Trophoblast cell (in vitro differentiated cells and primary cell): ENCODE results near the gene LAMA3.
"Not testable (repeated sequence)": the region's sequence is repeated elsewhere in the genome, so short reads cannot be mapped to it uniquely, and the experiment has no call there.

Experiments used
- DNase-seq, 2 donors: peaks; one replicate each; pipeline ENCODE4 v3.0.0-alpha.2; 2016
- H2AFZ ChIP-seq: 2 replicates; pipeline ENCODE4 v1.6.1; 2013; ENCODE audit warnings: low read length, moderate library complexity, mild to moderate bottlenecking; ENCODE audit not compliant: insufficient read depth, poor library complexity
- H2AK5ac ChIP-seq: 2 replicates; pipeline ENCODE4 v1.6.1; 2013; ENCODE audit warnings: mild to moderate bottlenecking, low read length
- H2BK120ac ChIP-seq: 2 replicates; pipeline ENCODE4 v1.6.1; 2013; ENCODE audit warnings: low read length, mild to moderate bottlenecking, moderate library complexity; ENCODE audit not compliant: insufficient read depth, poor library complexity
- H2BK12ac ChIP-seq: 2 replicates; pipeline ENCODE4 v1.6.1; 2013; ENCODE audit warnings: mild to moderate bottlenecking, low read length, moderate library complexity
- H2BK5ac ChIP-seq: 2 replicates; pipeline ENCODE4 v1.6.1; 2013; ENCODE audit warnings: low read length, low read depth, moderate library complexity, mild to moderate bottlenecking; ENCODE audit not compliant: poor library complexity
- H3K14ac ChIP-seq: 2 replicates; pipeline ENCODE4 v1.6.1; 2013; ENCODE audit warnings: mild to moderate bottlenecking, low read length
- H3K18ac ChIP-seq: 2 replicates; pipeline ENCODE4 v1.6.1; 2013; ENCODE audit warnings: mild to moderate bottlenecking, low read length
- H3K23ac ChIP-seq: 2 replicates; pipeline ENCODE4 v1.6.1; 2013; ENCODE audit warnings: low read length
- H3K27ac ChIP-seq: 2 replicates; pipeline ENCODE4 v1.5.1; 2013; ENCODE audit warnings: low read depth, mild to moderate bottlenecking, inconsistent platforms, low read length, moderate library complexity
- H3K27me3 ChIP-seq: 2 replicates; pipeline ENCODE4 v1.6.1; 2013; ENCODE audit warnings: inconsistent platforms, mild to moderate bottlenecking, low read length, moderate library complexity; ENCODE audit not compliant: insufficient read depth
- H3K36me3 ChIP-seq, 2 experiments: 1 replicate in 1 of 2; 2 replicates in 1 of 2; pipeline ENCODE4 v1.6.1; 2013; ENCODE audit warnings: low read length in 2 of 2, mild to moderate bottlenecking in 2 of 2, moderate library complexity in 1 of 2; ENCODE audit not compliant: insufficient read depth in 2 of 2, control insufficient read depth in 1 of 2
- H3K4ac ChIP-seq: 2 replicates; pipeline ENCODE4 v1.6.1; 2013; ENCODE audit warnings: low read depth, mild to moderate bottlenecking, low read length, moderate library complexity
- H3K4me1 ChIP-seq, 2 experiments: 1 replicate in 1 of 2; 2 replicates in 1 of 2; pipeline ENCODE4 v1.6.1; 2013; ENCODE audit warnings: low read length in 2 of 2, mild to moderate bottlenecking in 2 of 2, moderate library complexity in 1 of 2; ENCODE audit not compliant: insufficient read depth in 2 of 2, control insufficient read depth in 1 of 2
- H3K4me2 ChIP-seq: 2 replicates; pipeline ENCODE4 v1.6.1; 2013; ENCODE audit warnings: inconsistent platforms, mild to moderate bottlenecking, low read length, moderate library complexity
- H3K4me3 ChIP-seq: 2 replicates; pipeline ENCODE4 v1.5.1; 2013; ENCODE audit warnings: mild to moderate bottlenecking, low read depth, low read length, inconsistent platforms
- H3K79me1 ChIP-seq: one replicate; pipeline ENCODE4 v1.6.1; 2013; ENCODE audit warnings: low read length
- H3K79me2 ChIP-seq: 2 replicates; pipeline ENCODE4 v1.6.1; 2013; ENCODE audit warnings: low read length, mild to moderate bottlenecking; ENCODE audit not compliant: control insufficient read depth, insufficient read depth, poor library complexity
- H3K9ac ChIP-seq: 2 replicates; pipeline ENCODE4 v1.6.1; 2013; ENCODE audit warnings: mild to moderate bottlenecking, low read length
- H3K9me3 ChIP-seq: 2 replicates; pipeline ENCODE4 v1.6.1; 2013; ENCODE audit warnings: low read depth, mild to moderate bottlenecking, control low read depth, inconsistent platforms, low read length; ENCODE audit not compliant: insufficient read depth
- H4K12ac ChIP-seq: 2 replicates; pipeline ENCODE4 v1.6.1; 2013; ENCODE audit warnings: low read depth, mild to moderate bottlenecking, low read length, moderate library complexity
- H4K8ac ChIP-seq: 2 replicates; pipeline ENCODE4 v1.6.1; 2013; ENCODE audit warnings: low read depth, mild to moderate bottlenecking, low read length, moderate library complexity
- H4K91ac ChIP-seq: one replicate; pipeline ENCODE4 v1.6.1; 2013; ENCODE audit warnings: low read depth, mild to moderate bottlenecking, low read length, moderate library complexity
- WGBS: extraction: QIAGEN DNeasy Blood & Tissue Kit; methylation state at CpG from one replicate; pipeline ENCODE4 v1.1.7; 2013; ENCODE audit warnings: missing lambda C conversion rate; ENCODE audit not compliant: insufficient read length, insufficient coverage; ENCODE audit errors: extremely low coverage; 5-methylcytosine and 5-hydroxymethylcytosine counted together

Gene LAMA3

DNA sequence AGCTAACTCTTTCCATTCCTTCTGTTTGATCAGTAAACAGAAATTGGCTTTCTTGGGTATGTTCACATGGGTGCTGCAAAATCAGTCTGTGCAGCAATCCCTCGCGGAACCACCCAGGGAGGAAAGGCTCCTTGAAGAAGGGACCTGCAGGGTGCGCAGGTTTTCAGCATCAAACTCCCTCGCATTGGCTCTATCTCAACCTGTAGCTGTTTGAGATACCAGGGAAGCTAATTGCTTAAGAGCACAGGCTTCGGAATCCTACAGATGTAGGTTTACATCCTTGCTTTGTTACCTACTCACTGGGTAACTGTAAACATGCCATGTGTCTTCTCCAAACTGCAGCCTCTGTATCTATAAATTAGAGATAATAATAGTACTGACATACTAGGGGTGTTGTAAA is 43.2 kb downstream of the LAMA3 start:
- Histone ChIP-seq H3K79me1 (no peaks in the 10 kb centered on the region), H3K36me3 (no peaks in the 10 kb centered on the region), H4K12ac (no peak overlapping the region), H3K79me2 (no peaks in the 10 kb centered on the region), H3K9me3 (peaks cover 2% of the 10 kb centered on the region), H3K23ac (no peak overlapping the region), H2BK120ac (no peak overlapping the region), H3K4me2 (no peak overlapping the region), H3K14ac (no peak overlapping the region), H4K91ac (no peak overlapping the region), H2BK12ac (no peak overlapping the region), H4K8ac (no peak overlapping the region), H2AFZ (no peak overlapping the region), H3K9ac (no peak overlapping the region), H3K18ac (no peak overlapping the region), H2AK5ac (no peak overlapping the region), H3K4ac (no peak overlapping the region), H3K27ac (no peak overlapping the region), H3K4me1 (no peaks in the 10 kb centered on the region), H2BK5ac (no peak overlapping the region), H3K27me3 (no peaks in the 10 kb centered on the region), H3K4me3 (no peak overlapping the region)
- DNase-seq, result peak in 1 of 2 donors; percentile 67
- no CpG with 5 or more reads among the region's 5 CpGs for WGBS

DNA sequence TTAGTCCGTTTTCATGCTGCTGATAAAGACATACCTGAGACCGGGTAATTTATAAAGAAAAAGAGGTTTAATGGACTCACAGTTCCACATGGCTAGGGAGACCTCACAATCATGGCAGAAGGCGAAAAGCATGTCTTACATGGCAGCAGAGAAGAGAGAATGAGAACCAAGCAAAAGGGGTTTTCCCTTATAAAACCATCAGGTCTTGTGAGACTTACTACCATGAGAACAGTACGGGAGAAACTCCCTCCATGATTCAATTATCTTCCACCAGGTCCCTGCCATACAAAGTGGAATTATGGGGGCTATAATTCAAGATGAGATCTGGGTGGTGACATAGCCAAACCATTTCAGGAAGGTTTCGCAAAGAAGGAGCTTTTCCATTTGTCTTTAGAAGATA is 44.0 kb downstream of the LAMA3 start:
- not testable (repeated sequence) for H3K4me2 ChIP-seq, H2BK120ac ChIP-seq, H3K4me3 ChIP-seq, H2AK5ac ChIP-seq, H3K79me2 ChIP-seq, H3K18ac ChIP-seq, H3K27me3 ChIP-seq, H4K91ac ChIP-seq, H3K4ac ChIP-seq, H3K4me1 ChIP-seq, H3K14ac ChIP-seq, H2AFZ ChIP-seq, H3K9me3 ChIP-seq, H3K9ac ChIP-seq, H2BK12ac ChIP-seq, H3K27ac ChIP-seq, H3K23ac ChIP-seq, H4K12ac ChIP-seq, H3K79me1 ChIP-seq, H3K36me3 ChIP-seq, H4K8ac ChIP-seq, H2BK5ac ChIP-seq, DNase-seq
- no CpG with 5 or more reads among the region's 5 CpGs for WGBS

- no peaks in the 10 kb centered on the region for H3K36me3 ChIP-seq
- H2AK5ac ChIP-seq, result no peak overlapping the region
- H2AFZ ChIP-seq, result no peak overlapping the region
- H4K8ac ChIP-seq, result no peak overlapping the region
- no peak overlapping the region for H3K4me2 ChIP-seq
- H3K4ac ChIP-seq, result no peak overlapping the region
- no peak overlapping the region for H3K18ac ChIP-seq
- H3K4me1 ChIP-seq, result no peaks in the 10 kb centered on the region
- H3K27ac ChIP-seq, result no peak overlapping the region
- no peak overlapping the region for H3K23ac ChIP-seq
- H3K14ac ChIP-seq, result no peak overlapping the region
- no peak overlapping the region for H3K9ac ChIP-seq
- H2BK5ac ChIP-seq, result no peak overlapping the region
- peaks cover 2% of the 10 kb centered on the region for H3K9me3 ChIP-seq
- H3K79me2 ChIP-seq, result no peaks in the 10 kb centered on the region
- no peak for DNase-seq
- no peak overlapping the region for H3K4me3 ChIP-seq
- no peaks in the 10 kb centered on the region for H3K27me3 ChIP-seq
- no peak overlapping the region for H2BK12ac ChIP-seq
- H3K79me1 ChIP-seq, result no peaks in the 10 kb centered on the region
- no CpG with 5 or more reads among the region's 7 CpGs for WGBS
- no peak overlapping the region for H4K12ac ChIP-seq
- no peak overlapping the region for H4K91ac ChIP-seq
- H2BK120ac ChIP-seq, result no peak overlapping the region
Measured at GRCh38 chr18:23733895-23734294, 44.6 kb downstream of the LAMA3 start.

DNA sequence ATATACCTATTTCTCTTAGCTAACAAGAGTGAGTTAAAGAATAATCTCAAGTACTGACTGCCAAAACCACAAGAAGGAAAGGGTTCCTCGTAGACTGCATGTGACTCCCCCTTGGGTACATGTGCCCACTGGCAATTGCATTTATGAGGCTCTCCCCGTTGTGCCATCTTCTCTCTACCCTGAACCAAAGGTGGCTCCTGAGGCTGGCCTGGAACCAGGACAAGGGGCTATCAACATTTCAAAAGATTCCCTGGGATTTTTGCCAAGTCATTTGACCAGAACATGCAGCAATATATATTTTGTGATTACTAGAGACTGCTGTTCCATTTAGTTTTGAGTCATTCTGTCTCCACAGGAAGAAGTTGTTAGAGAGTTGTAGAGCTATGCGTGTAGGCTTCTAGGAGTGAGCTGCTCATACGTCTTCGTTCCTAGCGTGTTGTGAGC is 45.8 kb downstream of the LAMA3 start:
- Histone ChIP-seq H3K9ac (no peak overlapping the region), H3K4me1 (no peaks in the 10 kb centered on the region), H3K4ac (no peak overlapping the region), H3K23ac (no peak overlapping the region), H3K4me2 (no peak overlapping the region), H3K4me3 (no peak overlapping the region), H3K27ac (no peak overlapping the region), H3K18ac (no peak overlapping the region), H3K36me3 (no peaks in the 10 kb centered on the region), H4K12ac (no peak overlapping the region), H3K27me3 (no peaks in the 10 kb centered on the region), H2BK120ac (no peak overlapping the region), H3K79me1 (no peaks in the 10 kb centered on the region), H4K91ac (no peak overlapping the region), H2AFZ (no peak overlapping the region), H3K79me2 (no peaks in the 10 kb centered on the region), H2AK5ac (no peak overlapping the region), H3K14ac (no peak overlapping the region), H4K8ac (no peak overlapping the region), H3K9me3 (peaks cover 2% of the 10 kb centered on the region), H2BK12ac (no peak overlapping the region), H2BK5ac (no peak overlapping the region)
- no CpG with 5 or more reads among the region's 6 CpGs for WGBS
- no peak for DNase-seq
